CD14-positive monocyte (primary cell): ENCODE results near the gene TNS4. TPM values are rescaled to one million over a fixed set of nuclear protein-coding genes. Genes with fewer than 3 reads are reported as not detected.

Experiments
- DNase-seq, 3 donors: peaks; one replicate each; pipeline ENCODE4 v3.0.0-alpha.2; 2011 to 2022
- H2AFZ ChIP-seq: 2 replicates; pipeline ENCODE4 v1.6.0; 2012; ENCODE audit warnings: mild to moderate bottlenecking, low read depth, low read length, inconsistent platforms; ENCODE audit not compliant: insufficient read depth, poor library complexity, severe bottlenecking
- H3K27ac ChIP-seq, 2 donors: 1 replicate in 1 of 2; 2 replicates in 1 of 2; pipeline ENCODE4 v1.5.1; 2012 to 2013; ENCODE audit warnings: low read length in 2 of 2, control low read depth in 1 of 2, inconsistent platforms in 1 of 2, low read depth in 1 of 2, mild to moderate bottlenecking in 1 of 2
- H3K27me3 ChIP-seq, 2 donors: one replicate each; pipeline versions ENCODE4 v1.6.0 to v1.6.1; 2011 to 2013; ENCODE audit warnings: low read length in 2 of 2; ENCODE audit not compliant: control insufficient read depth in 2 of 2, insufficient read depth in 2 of 2
- H3K36me3 ChIP-seq, 2 donors: replicated peaks in 1 of 2; 1 replicate in 1 of 2; 2 replicates in 1 of 2; pipeline versions ENCODE4 v1.5.1 to v1.6.1; 2012 to 2013; ENCODE audit warnings: low read length in 2 of 2, control low read depth in 1 of 2, inconsistent platforms in 1 of 2, mild to moderate bottlenecking in 1 of 2; ENCODE audit not compliant: insufficient read depth in 2 of 2, control insufficient read depth in 1 of 2
- H3K4me1 ChIP-seq, 2 donors: 1 replicate in 1 of 2; 2 replicates in 1 of 2; pipeline versions ENCODE4 v1.5.1 to v1.6.1; 2012 to 2013; ENCODE audit warnings: low read length in 2 of 2, control low read depth in 1 of 2, inconsistent platforms in 1 of 2, mild to moderate bottlenecking in 1 of 2, moderate library complexity in 1 of 2; ENCODE audit not compliant: insufficient read depth in 2 of 2, control insufficient read depth in 1 of 2
- H3K4me2 ChIP-seq: replicated peaks from 2 replicates; pipeline ENCODE3; 2012; ENCODE audit warnings: low read length, moderate library complexity, mild to moderate bottlenecking; ENCODE audit not compliant: poor library complexity, severe bottlenecking; ENCODE audit errors: extremely low read depth
- H3K4me3 ChIP-seq, 3 experiments: fragments of 200-600 bp in 1 of 3; sonication (generic) in 1 of 3; replicated peaks in 1 of 3; 1 replicate in 2 of 3; 2 replicates in 1 of 3; pipeline ENCODE4 v1.5.1; 2011 to 2013; ENCODE audit warnings: low read length in 3 of 3, mild to moderate bottlenecking in 3 of 3, control low read depth in 2 of 3, low read depth in 2 of 3, inconsistent platforms in 1 of 3, moderate library complexity in 1 of 3
- H3K79me2 ChIP-seq: 2 replicates; pipeline ENCODE4 v1.6.0; 2012; ENCODE audit warnings: mild to moderate bottlenecking, control low read depth, inconsistent platforms, low read length, moderate library complexity; ENCODE audit not compliant: insufficient read depth
- H3K9ac ChIP-seq: 2 replicates; pipeline ENCODE4 v1.6.0; 2017; ENCODE audit warnings: low read length, mild to moderate bottlenecking; ENCODE audit not compliant: insufficient read depth, poor library complexity, severe bottlenecking
- H3K9me3 ChIP-seq, 2 donors: replicated peaks in 1 of 2; 1 replicate in 1 of 2; 2 replicates in 1 of 2; pipeline versions ENCODE4 v1.5.1 to v1.6.1; 2012 to 2013; ENCODE audit warnings: low read length in 2 of 2, control low read depth in 1 of 2; ENCODE audit not compliant: control insufficient read depth in 1 of 2, insufficient read depth in 1 of 2
- H4K20me1 ChIP-seq: 2 replicates; pipeline ENCODE4 v1.6.0; 2012; ENCODE audit warnings: mild to moderate bottlenecking, low read length, control low read depth, moderate library complexity; ENCODE audit not compliant: insufficient read depth
- H3K27ac Mint-ChIP-seq, 7 donors: one replicate each; pipeline ENCODE4 v1.8.0; 2020; ENCODE audit warnings: mild to moderate bottlenecking in 7 of 7, mixed read lengths in 7 of 7, moderate library complexity in 6 of 7, inconsistent platforms in 2 of 7
- H3K27me3 Mint-ChIP-seq, 3 donors: one replicate each; pipeline ENCODE4 v1.8.0; 2021 to 2022; ENCODE audit warnings: low read depth in 3 of 3, mild to moderate bottlenecking in 3 of 3, mixed read lengths in 3 of 3, moderate library complexity in 3 of 3, inconsistent platforms in 1 of 3
- H3K36me3 Mint-ChIP-seq, 2 donors: one replicate each; pipeline ENCODE4 v1.8.0; 2020; ENCODE audit warnings: mixed read lengths in 2 of 2, inconsistent platforms in 1 of 2, mild to moderate bottlenecking in 1 of 2
- H3K4me1 Mint-ChIP-seq: one replicate; pipeline ENCODE4 v1.8.0; 2020; ENCODE audit warnings: mild to moderate bottlenecking, mixed read lengths
- H3K4me3 Mint-ChIP-seq, 2 donors: one replicate each; pipeline ENCODE4 v1.8.0; 2020; ENCODE audit warnings: mild to moderate bottlenecking in 2 of 2, mixed read lengths in 2 of 2, moderate library complexity in 1 of 2
- H3K9me3 Mint-ChIP-seq, 7 donors: one replicate each; pipeline ENCODE4 v1.8.0; 2020 to 2022; ENCODE audit warnings: mixed read lengths in 7 of 7, mild to moderate bottlenecking in 6 of 7, moderate library complexity in 6 of 7, inconsistent platforms in 2 of 7
- CTCF ChIP-seq: fragments of 200-600 bp; IDR thresholded peaks from one replicate; pipeline ENCODE4 v1.8.0; 2022; ENCODE audit warnings: antibody characterized with exemption, mild to moderate bottlenecking
- WGBS: methylation state at CpG from one replicate; pipeline ENCODE4 v1.1.5; 2013; ENCODE audit warnings: missing lambda C conversion rate; ENCODE audit not compliant: insufficient coverage; 5-methylcytosine and 5-hydroxymethylcytosine counted together
- intact Hi-C, 2 donors: fragments of 100-400 bp; cut with micrococcal nuclease; formaldehyde crosslinking; loops; one replicate each; pipeline versions ENCODE4 v1.15.0 to v1.15.1; 2023
- polyA plus RNA-seq, 3 donors: library from polyadenylated mRNA; depleted of rRNA in 1 of 3; unstranded in 2 of 3; stranded (reverse) in 1 of 3; fragments of 300-500 nt in 2 of 3; fragments of >200 nt in 1 of 3; fragmentation: Illumina TruSeq in 2 of 3; gene quantifications; 1 replicate in 2 of 3; 2 replicates in 1 of 3; pipeline ENCODE4 v1.2.3, GENCODE V29; 2012 to 2021

The TNS4 gene
- polyA plus RNA-seq, 3 donors: not detected

- Histone ChIP-seq H3K4me3 (no peak overlapping the region), H3K27me3 (no peaks in the 10 kb centered on the region), H3K4me1 (no peaks in the 10 kb centered on the region), H4K20me1 (no peaks in the 10 kb centered on the region), H3K9ac (no peak overlapping the region), H3K36me3 (no peaks in the 10 kb centered on the region), H3K27ac (no peak overlapping the region), H3K4me2 (no peak overlapping the region), H3K9me3 (no peaks in the 10 kb centered on the region), H3K79me2 (no peaks in the 10 kb centered on the region), H2AFZ (no peak overlapping the region)
- no peak for TF ChIP-seq CTCF
- no peaks in the 10 kb centered on the region for H3K36me3 Mint-ChIP-seq
- H3K4me3 Mint-ChIP-seq: no peak overlapping the region
- peaks cover 3 to 8% (median 7%) of the 10 kb centered on the region in 3 donors for H3K27me3 Mint-ChIP-seq
- H3K9me3 Mint-ChIP-seq: no peaks in the 10 kb centered on the region
- H3K27ac Mint-ChIP-seq: no peak overlapping the region
- intact Hi-C loops: no loop called here
- H3K4me1 Mint-ChIP-seq: no peaks in the 10 kb centered on the region
- no peak for DNase-seq
- WGBS: 100% methylated on average over 1 of the region's 8 CpGs
Measured at GRCh38 chr17:40459636-40460603, 41.5 kb downstream of the TNS4 start.

- Mint-ChIP-seq H3K27me3 (peaks cover 2 to 10% (median 8%) of the 10 kb centered on the region in 3 donors), H3K27ac (peak overlapping the region in 1 of 7 donors; percentile 47), H3K9me3 (no peaks in the 10 kb centered on the region), H3K36me3 (no peaks in the 10 kb centered on the region), H3K4me3 (no peak overlapping the region), H3K4me1 (no peaks in the 10 kb centered on the region)
- Histone ChIP-seq H3K9me3 (no peaks in the 10 kb centered on the region), H3K27me3 (no peaks in the 10 kb centered on the region), H3K9ac (no peak overlapping the region), H3K79me2 (no peaks in the 10 kb centered on the region), H2AFZ (no peak overlapping the region), H3K36me3 (no peaks in the 10 kb centered on the region), H4K20me1 (no peaks in the 10 kb centered on the region), H3K4me3 (no peak overlapping the region), H3K4me2 (no peak overlapping the region), H3K27ac (no peak overlapping the region), H3K4me1 (no peaks in the 10 kb centered on the region)
- 100% methylated on average over 8 of the region's 12 CpGs for WGBS
- intact Hi-C loops: no loop called here
- DNase-seq: no peak
- TF ChIP-seq CTCF: no peak
Measured at GRCh38 chr17:40458851-40459482, 42.5 kb downstream of the TNS4 start.
